ENCODE data around the gene DEF6.
"Not testable (repeated sequence)": the region's sequence is repeated elsewhere in the genome, so short reads cannot be mapped to it uniquely, and the experiment has no call there.

The DEF6 gene

GRCh38 chr6:35278708-35279107 is 18.9 kb upstream of the DEF6 start:
- no peak for DNase-seq (ENCODE audit: low read depth in 2 of 2)

GRCh38 chr6:35280903-35281302 is 16.7 kb upstream of the DEF6 start:
- DNase-seq (ENCODE audit: low read depth in 2 of 2), result no peak

DNA sequence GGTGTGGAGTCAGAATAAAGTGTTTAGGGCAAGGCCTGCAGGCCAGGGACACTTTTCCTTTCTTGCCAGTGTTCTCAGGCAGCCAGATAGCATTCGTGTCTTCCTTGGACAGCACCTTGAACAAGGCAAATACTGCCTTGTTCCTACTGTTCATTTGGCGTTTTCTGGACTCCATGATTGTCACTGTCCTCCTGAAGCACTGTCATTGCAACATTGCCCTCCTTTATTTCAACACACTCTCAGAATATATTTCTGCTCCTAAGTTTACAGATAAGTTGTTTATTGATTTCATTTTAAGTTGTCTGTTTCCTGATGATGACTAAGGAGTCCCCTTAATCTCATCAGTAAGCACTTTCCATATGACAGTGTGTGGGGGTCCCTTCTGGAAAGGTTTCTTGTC is 15.1 kb upstream of the DEF6 start:
- DNase-seq (ENCODE audit: low read depth in 2 of 2), result no peak

GRCh38 chr6:35283361-35283760 is 14.3 kb upstream of the DEF6 start:
- DNase-seq (ENCODE audit: low read depth in 2 of 2), result no peak

DNA sequence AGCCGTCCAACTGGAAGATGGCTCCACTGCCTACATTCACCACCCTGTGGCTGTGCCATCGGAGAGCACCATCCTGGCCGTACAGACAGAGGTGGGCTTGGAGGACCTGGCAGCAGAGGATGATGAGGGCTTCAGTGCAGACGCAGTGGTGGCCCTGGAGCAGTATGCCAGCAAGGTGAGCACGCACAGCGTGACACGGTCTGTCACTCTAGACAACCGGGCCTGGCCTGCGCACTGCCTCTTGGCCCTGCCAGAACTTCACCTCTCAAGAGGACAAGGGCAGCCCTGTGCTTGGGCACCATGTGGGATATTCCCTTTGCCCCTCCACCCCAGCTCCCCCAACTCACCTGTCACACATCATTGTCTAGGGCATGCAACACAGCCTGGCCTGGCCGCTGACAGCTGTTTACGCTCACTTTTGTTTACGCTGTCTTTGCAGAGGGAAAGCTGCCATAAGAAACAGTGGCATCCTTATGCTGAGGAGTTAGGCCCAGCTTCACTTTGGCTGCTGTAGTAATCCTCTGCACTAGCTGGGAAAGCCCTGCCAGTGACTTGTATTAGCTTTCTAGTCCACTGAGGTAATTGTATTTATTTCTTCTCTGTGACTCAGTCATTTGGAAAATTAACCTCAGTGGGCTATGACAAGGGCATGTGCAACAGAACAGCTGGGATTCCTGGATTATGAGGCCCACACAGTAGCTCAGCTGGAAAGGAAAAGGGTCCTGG is 9.8 kb upstream of the DEF6 start:
- DNase-seq (ENCODE audit: low read depth in 2 of 2), result no peak

DNA sequence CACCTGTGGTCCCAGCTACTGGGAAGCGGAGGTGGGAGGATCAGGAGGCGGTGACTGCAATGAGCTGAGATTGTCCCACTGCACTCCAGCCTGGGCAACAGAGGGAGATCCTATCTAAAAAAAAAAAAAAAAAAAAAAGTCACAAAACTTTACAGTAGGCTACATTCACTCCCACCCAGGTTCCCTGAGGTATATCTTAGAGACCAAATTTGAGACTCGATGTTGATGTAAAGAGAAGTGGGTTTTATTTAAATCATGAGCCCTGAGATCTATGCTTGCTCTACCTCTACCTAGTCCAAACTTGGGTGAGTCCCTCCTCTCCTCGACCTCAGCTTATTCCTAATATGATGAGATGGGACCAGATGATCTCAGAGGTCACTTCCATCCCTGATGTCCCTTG is 8.8 kb upstream of the DEF6 start:
- DNase-seq (ENCODE audit: low read depth in 2 of 2), result no peak

GRCh38 chr6:35291491-35291890 is 6.1 kb upstream of the DEF6 start:
- no peak for DNase-seq (ENCODE audit: low read depth in 2 of 2)

- DNase-seq (ENCODE audit: low read depth in 2 of 2), result no peak
Measured at GRCh38 chr6:35292494-35292893, 5.1 kb upstream of the DEF6 start.

DNA sequence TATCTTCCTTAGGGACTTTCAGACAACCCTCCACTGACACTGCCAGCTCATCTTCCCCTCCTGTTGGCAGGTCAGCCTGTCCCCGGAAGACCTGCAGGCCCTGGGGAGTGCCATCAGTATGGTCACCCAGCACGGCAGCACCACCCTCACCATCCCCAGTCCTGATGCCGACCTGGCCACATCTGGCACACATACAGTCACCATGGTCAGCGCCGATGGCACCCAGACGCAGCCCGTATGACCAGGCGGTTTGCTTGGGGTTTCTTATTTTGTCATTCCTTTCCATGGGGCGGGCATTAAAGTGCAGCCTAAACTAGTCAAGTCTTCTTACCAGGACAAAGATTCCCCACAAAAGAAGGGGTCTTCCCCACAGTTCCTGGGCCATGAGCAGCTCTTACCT is 3.9 kb upstream of the DEF6 start:
- no peak for DNase-seq (ENCODE audit: low read depth in 2 of 2)

GRCh38 chr6:35294308-35294945 is 3.2 kb upstream of the DEF6 start:
- DNase-seq (ENCODE audit: low read depth in 2 of 2), result peak in 1 of 2 donors; percentile 15

GRCh38 chr6:35295036-35295435 is 2.6 kb upstream of the DEF6 start:
- DNase-seq (ENCODE audit: low read depth in 2 of 2), result no peak

DNA sequence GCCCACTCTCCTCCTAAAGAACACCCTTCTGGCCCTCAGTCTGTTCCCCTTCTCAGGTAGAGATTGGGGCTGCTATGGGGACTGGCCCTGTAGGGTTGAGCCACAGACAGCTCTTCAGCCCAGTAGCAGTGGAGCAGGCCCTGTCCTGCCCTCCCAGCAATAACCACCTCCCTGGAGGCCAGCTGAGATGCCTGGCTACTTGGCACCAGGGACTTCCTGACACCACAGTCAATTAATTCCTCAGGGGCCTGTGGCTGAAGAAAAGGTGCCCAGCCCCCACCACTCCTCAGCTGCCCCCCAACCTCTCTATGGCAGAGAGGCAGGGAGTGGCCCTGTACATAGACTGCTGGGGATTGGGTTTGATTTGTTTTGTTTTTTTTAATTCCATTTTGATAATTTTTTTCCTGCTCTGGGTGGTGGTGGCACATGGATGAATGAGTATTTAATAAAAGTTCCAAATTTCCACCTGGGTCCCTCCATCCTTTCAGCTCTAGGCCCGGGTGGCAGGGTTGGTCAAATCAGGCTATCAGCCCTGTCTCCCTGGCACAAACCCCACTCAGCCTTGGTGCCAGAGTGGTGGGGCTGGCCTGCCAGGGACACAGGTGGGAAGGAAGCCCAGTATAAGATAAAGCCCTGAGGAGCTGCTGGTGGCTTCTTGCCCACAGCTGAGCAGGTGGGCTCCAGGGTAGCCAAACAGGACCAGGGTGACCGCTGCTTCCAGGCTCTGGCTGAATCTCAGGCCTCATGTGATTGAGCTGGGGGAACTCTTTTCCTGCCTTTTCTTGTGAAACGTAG is 1.9 kb upstream of the DEF6 start:
- no peak for DNase-seq (ENCODE audit: low read depth in 2 of 2)

GRCh38 chr6:35296931-35297600 is 552 bp upstream of the DEF6 start:
- DNase-seq (ENCODE audit: low read depth in 2 of 2), result no peak

DNA sequence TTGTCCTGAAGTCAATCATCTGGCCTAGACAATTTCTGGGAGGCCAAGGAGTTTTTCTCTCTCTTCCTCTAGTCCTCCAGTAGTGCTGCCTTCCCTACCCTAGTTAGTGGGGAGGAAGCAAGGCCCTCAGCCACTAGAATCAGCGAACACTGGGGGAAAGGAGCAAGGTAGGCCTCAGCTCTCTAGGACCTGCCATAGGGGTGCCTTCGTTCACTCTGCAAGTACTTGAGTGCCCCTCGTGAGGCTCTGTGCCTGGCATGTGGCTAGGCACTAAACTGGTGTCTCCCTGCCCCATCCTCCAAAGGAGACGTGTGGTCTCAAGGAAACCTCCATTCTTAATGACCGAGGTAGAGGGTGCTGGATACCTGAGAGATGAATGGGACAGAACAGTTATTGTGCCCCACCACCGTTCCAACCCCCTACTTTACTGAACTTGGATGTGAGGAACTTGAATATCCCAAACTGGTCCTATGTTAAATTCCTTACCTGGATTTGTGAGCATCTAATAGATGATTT is 1.1 kb downstream of the DEF6 start:
- no peak for DNase-seq (ENCODE audit: low read depth in 2 of 2)

DNA sequence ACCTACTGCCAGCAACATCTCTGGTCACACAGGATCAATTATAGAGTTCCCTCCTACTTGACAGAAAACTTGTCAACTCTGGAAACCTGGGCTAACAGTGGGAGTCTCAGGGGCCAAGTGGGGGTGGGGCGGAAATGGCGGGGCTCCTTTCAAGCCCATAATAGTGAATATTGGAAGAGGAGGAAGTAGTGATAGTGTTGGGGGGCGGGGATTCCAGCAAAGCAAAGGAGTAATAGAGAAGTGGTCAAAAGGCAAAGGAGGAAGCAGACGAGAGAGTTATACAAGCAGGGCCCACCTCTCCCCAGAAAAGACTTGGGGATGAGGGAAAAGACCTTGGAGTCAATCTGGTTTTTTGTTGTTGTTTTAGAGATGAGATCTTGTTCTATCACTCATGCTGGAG is 2.1 kb downstream of the DEF6 start:
- DNase-seq (ENCODE audit: low read depth in 2 of 2), result no peak

DNA sequence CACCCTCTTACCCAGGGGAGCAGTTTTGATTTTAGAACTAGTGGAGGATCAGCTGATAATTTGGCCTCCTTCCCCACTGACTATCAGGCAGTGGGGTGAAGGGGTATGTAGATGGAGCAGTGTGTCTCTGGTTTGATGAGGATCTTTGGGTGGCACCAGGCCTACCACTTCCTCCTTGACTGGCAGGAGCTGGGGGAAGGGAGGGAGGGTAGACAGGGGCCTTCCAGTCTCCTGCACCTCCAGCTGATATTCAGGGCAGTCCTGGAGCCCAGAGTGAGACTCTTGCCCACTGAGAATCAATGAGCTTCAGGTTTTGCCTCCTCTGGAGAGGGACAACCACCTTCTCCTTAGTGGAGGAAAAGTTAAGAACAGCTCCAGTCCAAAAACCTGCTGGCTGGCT is 3.2 kb downstream of the DEF6 start:
- no peak for DNase-seq (ENCODE audit: low read depth in 2 of 2)

DNA sequence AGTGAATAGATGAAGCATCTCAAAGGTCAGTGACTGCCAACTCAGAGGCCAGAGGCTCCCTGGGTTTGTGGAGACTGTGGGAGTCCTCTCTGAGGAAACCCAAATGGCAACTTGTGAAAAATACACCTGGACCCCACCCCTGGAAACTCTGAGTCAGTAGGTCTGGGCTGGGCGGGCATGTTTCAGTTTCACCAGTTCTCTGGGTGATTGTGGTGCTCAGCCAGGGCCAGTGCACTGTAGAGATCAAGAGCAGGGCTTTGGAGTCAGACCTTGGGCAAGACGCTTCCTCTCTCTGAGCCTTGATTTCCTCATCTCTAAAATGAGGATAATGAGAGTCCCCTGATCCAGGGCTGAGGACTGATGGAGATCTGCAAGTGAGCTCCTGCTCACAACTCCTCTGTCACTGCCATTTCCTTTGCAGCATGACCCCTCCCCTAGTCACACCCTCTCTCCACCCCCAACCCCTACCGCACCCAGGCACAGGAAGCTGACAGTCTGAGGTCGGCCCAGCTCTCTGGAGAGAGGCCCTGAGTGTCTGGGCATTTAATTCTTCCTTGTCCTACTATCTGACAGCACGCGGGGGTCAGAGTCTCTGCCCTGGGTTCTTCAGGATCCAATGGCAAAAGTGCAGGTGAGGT is 5.1 kb downstream of the DEF6 start:
- peak; percentile 70 to 73 for DNase-seq (ENCODE audit: low read depth in 2 of 2)

DNA sequence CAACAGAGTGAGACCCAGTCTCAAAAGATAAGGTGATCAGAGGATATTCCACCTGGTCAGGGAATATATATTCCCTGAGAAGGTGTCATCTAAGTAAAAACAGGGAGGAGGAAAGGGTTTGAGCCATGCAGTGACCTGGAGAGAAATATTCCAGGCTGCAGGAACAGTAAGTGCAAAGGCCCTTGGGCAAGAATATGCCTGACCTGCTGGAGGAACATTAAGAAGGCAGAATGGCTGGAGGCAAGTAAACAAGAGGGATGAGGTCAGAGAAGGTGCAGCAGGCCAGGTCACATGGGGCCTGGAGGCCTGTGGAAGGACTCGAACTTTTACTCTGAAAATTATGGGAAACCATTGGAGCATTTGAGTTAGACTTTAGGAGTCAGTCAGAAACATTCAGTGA is 6.7 kb downstream of the DEF6 start:
- DNase-seq (ENCODE audit: low read depth in 2 of 2), result no peak

- DNase-seq (ENCODE audit: low read depth in 2 of 2), result no peak
Measured at GRCh38 chr6:35305117-35305516, 7.5 kb downstream of the DEF6 start.

GRCh38 chr6:35307138-35307537 is 9.5 kb downstream of the DEF6 start:
- DNase-seq (ENCODE audit: low read depth in 2 of 2), result not testable (repeated sequence)

DNA sequence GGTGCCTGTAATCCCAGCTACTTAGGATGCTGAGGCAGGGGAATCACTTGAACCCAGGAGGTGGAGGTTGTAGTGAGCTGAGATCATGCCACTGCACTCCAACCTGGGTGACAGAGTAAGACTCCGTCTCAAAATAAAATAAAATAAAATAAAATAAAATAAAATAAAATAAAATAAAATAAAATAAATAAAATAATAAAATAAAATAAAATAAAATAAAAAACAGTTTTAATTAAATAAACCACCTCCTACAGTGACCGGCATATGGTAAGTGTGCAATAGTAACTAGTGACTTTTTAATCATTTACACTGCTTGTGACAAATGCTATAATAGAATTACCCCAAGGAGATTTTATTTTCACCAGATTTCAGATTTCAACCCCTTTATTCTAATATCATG is 10.9 kb downstream of the DEF6 start:
- DNase-seq (ENCODE audit: low read depth in 2 of 2), result not testable (repeated sequence)

All from stimulated activated CD8-positive, alpha-beta memory T cell treated with anti-CD3 and anti-CD28 coated beads, Interleukin-2, amount 100 ng/mL, for 1 hour (primary cell).